NOMO-1 treated with DMSO at 0.1 percent for 48 hours (cell line): ENCODE results near the gene TGFBI.

Experiments used
- DNase-seq: peaks from one replicate; lab custom pipeline; 2025; ENCODE audit not compliant: unreplicated experiment; lab: John Stamatoyannopoulos, UW

TGFBI gene

GRCh38 chr5:136086783-136087566, 58.2 kb downstream of the TGFBI start:
- no peak for DNase-seq

- DNase-seq = no peak
Measured at GRCh38 chr5:136087961-136088871, 59.4 kb downstream of the TGFBI start.

DNA sequence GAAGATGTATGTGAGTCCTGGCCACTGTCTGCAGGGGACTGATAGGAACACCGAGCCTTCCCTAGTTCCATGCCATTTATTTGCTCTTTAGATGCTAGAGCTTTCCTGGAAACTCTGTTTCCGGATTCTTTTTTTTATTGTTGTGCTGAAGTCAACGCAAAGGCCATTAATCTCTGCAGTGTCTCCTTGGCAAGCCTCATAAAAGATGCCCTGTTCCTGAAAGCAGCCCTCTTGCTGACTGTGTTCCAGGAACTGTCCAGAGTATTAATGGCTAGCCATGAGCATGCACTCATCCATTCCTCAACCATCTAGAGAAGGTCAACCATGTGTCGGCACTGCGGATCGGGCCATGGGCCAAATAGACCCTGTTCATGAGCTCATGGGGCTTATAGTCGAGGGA, 61.0 kb downstream of the TGFBI start:
- DNase-seq = no peak

- no peak for DNase-seq
Measured at GRCh38 chr5:136090319-136090718, 61.5 kb downstream of the TGFBI start.

- no peak for DNase-seq
Measured at GRCh38 chr5:136094189-136094912, 65.6 kb downstream of the TGFBI start.

DNA sequence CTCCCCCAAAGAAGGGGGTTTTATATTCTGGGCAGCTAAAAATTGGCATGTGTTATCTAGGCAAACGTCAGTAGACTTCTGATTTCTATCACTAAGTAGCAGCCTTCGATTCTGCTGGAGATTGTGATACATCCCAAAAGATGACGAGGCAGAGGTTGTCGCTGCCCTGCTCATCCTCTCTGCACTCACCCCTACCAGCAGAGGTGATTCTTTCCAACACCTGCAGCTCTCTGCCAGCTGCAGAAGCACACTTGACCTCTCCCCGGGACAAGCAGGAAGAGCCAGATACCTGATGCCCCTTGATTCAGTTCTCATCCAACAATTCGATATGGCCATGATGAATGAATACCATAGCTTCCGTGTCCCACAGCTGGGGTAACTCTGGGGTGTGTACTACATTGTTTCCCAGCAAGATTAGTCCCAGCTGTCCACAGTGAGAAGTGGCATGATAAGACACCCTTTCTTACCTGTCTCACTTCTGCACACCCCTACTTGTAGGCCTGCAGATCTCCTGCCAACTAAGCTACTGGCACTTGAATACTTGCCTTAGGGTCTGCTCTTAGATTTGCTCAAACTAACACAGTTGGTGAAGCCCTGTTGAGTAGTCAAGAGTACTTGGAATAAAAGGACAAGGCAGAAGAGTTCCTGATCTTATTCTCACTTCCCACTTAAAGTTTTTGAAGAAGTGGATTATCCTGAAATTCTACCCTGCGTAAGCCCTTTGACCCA, 66.3 kb downstream of the TGFBI start:
- DNase-seq = no peak

GRCh38 chr5:136098176-136098575, 69.4 kb downstream of the TGFBI start:
- no peak for DNase-seq

DNA sequence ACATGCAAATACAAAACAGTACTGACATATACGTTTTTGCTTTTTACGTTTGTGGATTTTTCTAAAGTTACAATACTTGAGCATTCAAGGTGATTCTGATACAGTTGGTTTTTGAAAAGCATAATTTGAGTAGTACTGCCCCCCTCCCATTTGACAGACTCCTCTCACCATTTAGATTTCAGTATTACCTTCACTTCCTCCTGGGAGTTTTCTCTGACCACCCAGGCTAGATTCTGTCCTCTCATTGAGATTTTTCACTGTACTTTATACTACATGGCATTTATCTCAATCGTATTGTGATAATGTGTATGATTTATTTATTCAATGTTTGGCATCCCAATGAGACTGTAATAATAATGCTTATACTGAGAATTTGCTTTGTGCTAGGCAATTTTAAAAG, 71.1 kb downstream of the TGFBI start:
- DNase-seq = no peak

GRCh38 chr5:136101884-136102283, 73.1 kb downstream of the TGFBI start:
- no peak for DNase-seq

GRCh38 chr5:136103118-136103517, 74.3 kb downstream of the TGFBI start:
- DNase-seq = no peak

GRCh38 chr5:136104306-136104965, 75.6 kb downstream of the TGFBI start:
- DNase-seq = no peak

DNA sequence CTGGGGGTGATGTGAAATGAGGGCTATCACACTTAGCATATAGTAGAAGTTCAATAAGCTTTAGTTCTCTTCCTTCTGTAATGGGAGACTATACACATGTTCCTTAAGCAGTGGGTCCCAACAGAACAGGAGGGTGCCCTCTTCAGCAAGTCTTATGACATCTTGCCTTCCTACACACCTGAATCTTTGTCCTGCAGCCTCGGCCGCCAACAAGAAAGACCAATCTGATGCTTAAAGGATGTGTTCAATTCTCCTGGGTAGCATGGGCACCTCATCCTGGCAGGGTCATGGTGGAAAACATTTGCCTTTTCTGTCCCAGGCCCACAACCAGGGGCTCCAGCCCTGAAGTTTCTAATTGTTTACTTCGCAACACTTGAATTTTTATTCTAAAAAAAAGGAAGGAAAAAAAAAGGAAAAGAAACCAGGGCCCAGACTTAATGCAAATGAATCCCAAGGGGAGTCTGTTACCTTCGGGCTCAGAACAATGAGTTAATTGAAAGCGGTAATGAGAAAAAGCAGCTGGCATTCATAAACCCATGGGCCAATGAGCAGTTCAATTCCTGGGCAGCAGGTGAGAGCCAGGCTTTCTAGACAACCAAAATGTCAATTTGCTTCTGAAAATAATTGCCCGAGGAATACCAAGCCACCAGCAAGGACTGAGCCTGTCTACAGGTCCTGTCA, 77.7 kb downstream of the TGFBI start:
- DNase-seq = no peak

GRCh38 chr5:136108180-136108611, 79.4 kb downstream of the TGFBI start:
- DNase-seq = no peak

- DNase-seq = no peak
Measured at GRCh38 chr5:136108766-136109165, 80.0 kb downstream of the TGFBI start.

DNA sequence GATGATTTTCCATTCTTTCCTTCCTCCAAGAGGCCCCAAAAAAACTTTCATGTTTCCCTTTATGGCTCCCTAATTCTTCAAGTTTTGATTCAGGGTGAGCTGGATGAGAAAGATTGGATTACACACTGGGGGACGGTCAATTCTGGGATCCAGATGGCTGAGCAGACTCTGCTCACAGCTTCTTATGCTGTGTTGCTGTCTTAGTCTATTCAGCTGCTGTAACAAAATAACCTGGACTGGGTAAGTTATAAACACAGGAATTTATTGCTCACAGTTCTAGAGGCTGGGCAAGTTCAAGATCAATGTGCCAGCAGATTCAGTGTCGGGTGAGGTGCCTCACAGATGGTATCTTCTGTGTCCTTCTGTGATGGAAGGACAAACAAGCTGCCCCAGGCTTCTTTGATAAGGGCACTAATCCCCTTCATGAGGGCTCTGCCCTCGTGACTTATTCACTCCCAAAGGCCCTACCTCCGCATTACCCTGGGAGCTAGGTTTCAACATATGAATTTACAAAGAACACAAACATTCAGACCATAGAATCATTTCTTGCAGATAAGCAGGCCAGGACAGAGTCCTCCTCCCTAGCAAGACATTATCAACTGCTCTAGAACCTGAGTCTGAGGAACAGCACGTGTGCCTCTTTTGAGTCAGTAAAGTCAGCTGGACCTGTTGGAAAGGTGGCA, 80.8 kb downstream of the TGFBI start:
- DNase-seq = no peak
